T-cell (primary cell): ENCODE results near the gene CLCN7. TPM values are rescaled to one million over a fixed set of nuclear protein-coding genes. Genes with fewer than 3 reads are reported as not detected.

Experiments used
- ATAC-seq, 4 experiments: fragments of 200-7000 bp in 3 of 4; fragments of 150-1000 bp in 1 of 4; cut with Tn5 transposase; replicated peaks in 1 of 4; 1 replicate in 3 of 4; 2 replicates in 1 of 4; pipeline ENCODE4 v1.10.0; 2021; ENCODE audit warnings: moderate library complexity in 3 of 4, mild to moderate bottlenecking in 2 of 4, moderate number of reproducible peaks in 1 of 4
- CTCF ChIA-PET, 2 donors: fragments of 300-600 bp; sonication (Branson Sonifier 250); formaldehyde crosslinking; loops; one replicate each; lab custom pipeline; 2022; ENCODE audit warnings: antibody characterized with exemption in 2 of 2; lab: Charles Lee
- POLR2A ChIA-PET, 2 donors: fragments of 300-600 bp; sonication (Branson Sonifier 250); formaldehyde crosslinking; loops; one replicate each; lab custom pipeline; 2022; ENCODE audit warnings: antibody characterized with exemption in 2 of 2; lab: Charles Lee
- DNase-seq, 35 experiments: peaks; one replicate each; pipeline versions ENCODE4 v3.0.0 to v3.0.0-alpha.2; 2013 to 2023
- H3K27ac ChIP-seq: one replicate; pipeline ENCODE4 v1.5.1; 2013; ENCODE audit warnings: low read length
- H3K27me3 ChIP-seq, 2 experiments: replicated peaks in 1 of 2; 1 replicate in 1 of 2; 2 replicates in 1 of 2; pipeline versions ENCODE4 v1.6.1 to v1.7.0; 2013; ENCODE audit warnings: low read length in 1 of 2, mixed read lengths in 1 of 2; ENCODE audit not compliant: control insufficient read depth in 2 of 2, insufficient read depth in 2 of 2; ENCODE audit errors: extremely low read depth in 1 of 2
- H3K36me3 ChIP-seq, 2 donors: 1 replicate in 1 of 2; 2 replicates in 1 of 2; pipeline versions ENCODE4 v1.6.1 to v1.7.0; 2013; ENCODE audit warnings: low read length in 1 of 2; ENCODE audit not compliant: control insufficient read depth in 2 of 2, insufficient read depth in 1 of 2; ENCODE audit errors: extremely low read depth in 1 of 2
- H3K4me1 ChIP-seq, 2 experiments: 1 replicate in 1 of 2; 2 replicates in 1 of 2; pipeline versions ENCODE4 v1.6.1 to v1.7.0; 2013; ENCODE audit warnings: low read length in 2 of 2, mixed read lengths in 1 of 2; ENCODE audit not compliant: insufficient read depth in 2 of 2, control insufficient read depth in 1 of 2; ENCODE audit errors: extremely low read depth in 1 of 2
- H3K4me3 ChIP-seq, 2 donors: 1 replicate in 1 of 2; 2 replicates in 1 of 2; pipeline versions ENCODE4 v1.5.1 to v1.7.0; 2013; ENCODE audit warnings: mild to moderate bottlenecking in 2 of 2, low read length in 1 of 2, moderate library complexity in 1 of 2; ENCODE audit not compliant: control insufficient read depth in 1 of 2; ENCODE audit errors: extremely low read depth in 1 of 2
- H3K9me3 ChIP-seq: 2 replicates; pipeline ENCODE4 v1.7.0; 2013
- H3K27ac Mint-ChIP-seq, 2 donors: one replicate each; pipeline ENCODE4 v1.8.0; 2020 to 2021; ENCODE audit warnings: mild to moderate bottlenecking in 2 of 2, mixed read lengths in 2 of 2
- H3K27me3 Mint-ChIP-seq, 2 donors: one replicate each; pipeline ENCODE4 v1.8.0; 2021 to 2022; ENCODE audit warnings: mixed read lengths in 2 of 2
- H3K36me3 Mint-ChIP-seq: one replicate; pipeline ENCODE4 v1.8.0; 2021; ENCODE audit warnings: mixed read lengths
- H3K4me1 Mint-ChIP-seq, 3 donors: one replicate each; pipeline ENCODE4 v1.8.0; 2020 to 2022; ENCODE audit warnings: mixed read lengths in 3 of 3, mild to moderate bottlenecking in 1 of 3
- H3K4me3 Mint-ChIP-seq, 3 donors: one replicate each; pipeline ENCODE4 v1.8.0; 2020 to 2022; ENCODE audit warnings: mild to moderate bottlenecking in 3 of 3, mixed read lengths in 3 of 3, moderate library complexity in 3 of 3
- H3K9me3 Mint-ChIP-seq, 3 donors: one replicate each; pipeline ENCODE4 v1.8.0; 2020 to 2022; ENCODE audit warnings: mixed read lengths in 3 of 3
- WGBS: methylation state at CpG from one replicate; pipeline ENCODE4 v1.1.5; 2013; ENCODE audit warnings: missing lambda C conversion rate; ENCODE audit not compliant: insufficient coverage; 5-methylcytosine and 5-hydroxymethylcytosine counted together
- total RNA-seq, 35 experiments: library from RNA in 6 of 35; stranded (reverse) in 6 of 35; fragments of 120-200 nt in 1 of 35; gene quantifications; one replicate each; pipeline versions ENCODE4 v1.2.1 to v1.2.4 and lab custom pipeline; 2013 to 2026

Gene CLCN7
- total RNA-seq, 5 donors from 2014 or later (not counting 1 experiment from before 2014, with no cell fraction given) = 77.1 to 141 (median 114) TPM

GRCh38 chr16:1401758-1402154 lies 73.1 kb downstream of the CLCN7 start:
- Mint-ChIP-seq H3K27ac (no peak overlapping the region), H3K36me3 (peaks cover 19% of the 10 kb centered on the region), H3K4me1 (peaks cover 7 to 27% (median 9%) of the 10 kb centered on the region in 3 donors), H3K27me3 (no peaks in the 10 kb centered on the region), H3K9me3 (no peaks in the 10 kb centered on the region), H3K4me3 (no peak overlapping the region)
- no peaks in the 10 kb centered on the region for H3K27me3 ChIP-seq
- H3K4me3 ChIP-seq = no peak overlapping the region
- H3K4me1 ChIP-seq = peaks cover 0 to 2% of the 10 kb centered on the region in 2 experiments
- no peaks in the 10 kb centered on the region for H3K9me3 ChIP-seq
- ATAC-seq = no peak
- peaks cover 28 to 68% of the 10 kb centered on the region in 2 donors for H3K36me3 ChIP-seq
- no peak for DNase-seq
- 96% methylated on average over 8 of the region's 13 CpGs for WGBS
- ChIA-PET POLR2A (interaction anchor here in 1 of 2 donors (0.6 kb wide), 1 partner anchor 176 kb away, joined by 3 read pairs; no protein-coding TSS in a partner anchor), CTCF (no interaction called here)
- no peak overlapping the region for H3K27ac ChIP-seq

- ChIA-PET POLR2A (interaction anchor here in 1 of 2 donors (0.6 kb wide), 1 partner anchor 177 kb away, joined by 3 read pairs; no protein-coding TSS in a partner anchor), CTCF (no interaction called here)
- WGBS = 95% methylated on average over 26 of the region's 29 CpGs
- H3K9me3 ChIP-seq = no peaks in the 10 kb centered on the region
- Mint-ChIP-seq H3K36me3 (peaks cover 19% of the 10 kb centered on the region), H3K4me1 (peaks cover 6 to 26% (median 8%) of the 10 kb centered on the region in 3 donors), H3K4me3 (no peak overlapping the region), H3K27me3 (no peaks in the 10 kb centered on the region), H3K27ac (no peak overlapping the region), H3K9me3 (no peaks in the 10 kb centered on the region)
- no peak overlapping the region for H3K4me3 ChIP-seq
- no peak for DNase-seq
- no peaks in the 10 kb centered on the region for H3K27me3 ChIP-seq
- H3K27ac ChIP-seq = no peak overlapping the region
- no peak for ATAC-seq
- peaks cover 0 to 2% of the 10 kb centered on the region in 2 experiments for H3K4me1 ChIP-seq
- peaks cover 32 to 64% of the 10 kb centered on the region in 2 donors for H3K36me3 ChIP-seq
These were observed 73.6 kb downstream of the CLCN7 start for GRCh38 chr16:1401061-1401757.

DNA sequence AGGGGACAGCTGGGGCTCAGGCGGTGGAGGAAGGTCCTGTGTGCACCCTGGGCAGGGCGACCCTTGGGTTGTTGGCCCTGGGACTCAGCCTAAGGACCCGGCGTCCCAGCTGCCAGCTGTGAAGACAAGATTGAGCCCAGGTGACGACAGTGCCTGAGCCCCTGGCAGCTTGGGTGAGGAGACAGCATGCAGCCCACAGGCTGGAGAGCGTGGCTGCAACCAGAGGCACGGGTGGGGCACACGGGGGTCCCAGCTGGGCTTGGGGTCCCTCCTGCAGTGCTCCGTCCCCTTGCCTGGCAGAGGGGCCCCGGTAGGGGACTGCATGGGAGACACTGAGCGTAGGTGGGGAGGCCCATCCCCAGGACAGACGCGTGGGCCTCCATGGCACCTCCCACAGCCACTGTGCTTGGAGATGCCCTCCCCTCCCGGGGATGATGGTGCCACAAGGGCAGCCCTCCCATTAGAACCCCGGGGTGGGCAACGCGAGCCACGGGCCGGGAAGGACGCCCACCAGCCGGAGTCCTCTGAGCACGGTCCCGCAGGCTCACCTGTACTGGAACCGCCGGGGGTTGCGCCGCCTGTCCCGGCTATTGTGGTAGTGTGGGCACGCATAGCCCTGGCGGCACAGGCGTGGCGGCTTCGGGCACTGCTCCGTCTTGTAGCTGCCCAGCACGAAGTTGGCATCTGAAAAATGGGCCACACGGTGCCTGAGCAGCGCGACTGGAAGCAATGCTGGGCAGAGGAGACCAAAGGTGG lies 75.8 kb downstream of the CLCN7 start:
- Mint-ChIP-seq H3K27me3 (no peaks in the 10 kb centered on the region), H3K4me1 (peaks cover 2 to 16% (median 3%) of the 10 kb centered on the region in 3 donors), H3K36me3 (peaks cover 19% of the 10 kb centered on the region), H3K27ac (no peak overlapping the region), H3K4me3 (no peak overlapping the region), H3K9me3 (no peaks in the 10 kb centered on the region)
- Histone ChIP-seq H3K9me3 (no peaks in the 10 kb centered on the region), H3K36me3 (peaks cover 41 to 66% of the 10 kb centered on the region in 2 donors), H3K4me3 (no peak overlapping the region), H3K27ac (no peak overlapping the region), H3K27me3 (no peaks in the 10 kb centered on the region), H3K4me1 (no peaks in the 10 kb centered on the region)
- ATAC-seq = no peak
- WGBS = 95% methylated on average over 38 of the region's 38 CpGs
- ChIA-PET CTCF (no interaction called here), POLR2A (no interaction called here)
- no peak for DNase-seq

GRCh38 chr16:1398351-1398750 lies 76.5 kb downstream of the CLCN7 start:
- H3K36me3 ChIP-seq = peaks cover 44 to 66% of the 10 kb centered on the region in 2 donors
- H3K27ac ChIP-seq = no peak overlapping the region
- no peak overlapping the region for H3K4me3 ChIP-seq
- ChIA-PET CTCF (no interaction called here), POLR2A (no interaction called here)
- H3K36me3 Mint-ChIP-seq = peaks cover 17% of the 10 kb centered on the region
- no peak overlapping the region for H3K27ac Mint-ChIP-seq
- H3K4me1 Mint-ChIP-seq = peaks cover 1 to 15% (median 1%) of the 10 kb centered on the region in 3 donors
- H3K9me3 Mint-ChIP-seq = no peaks in the 10 kb centered on the region
- WGBS = over 99% methylated on average over 9 of the region's 9 CpGs
- ATAC-seq (no peak), DNase-seq (no peak)
- H3K9me3 ChIP-seq = no peaks in the 10 kb centered on the region
- H3K27me3 Mint-ChIP-seq = no peaks in the 10 kb centered on the region
- H3K4me3 Mint-ChIP-seq = no peak overlapping the region
- no peaks in the 10 kb centered on the region for H3K4me1 ChIP-seq
- no peaks in the 10 kb centered on the region for H3K27me3 ChIP-seq

- H3K27ac Mint-ChIP-seq = no peak overlapping the region
- 92% methylated on average over 15 of the region's 21 CpGs for WGBS
- H3K9me3 ChIP-seq = no peaks in the 10 kb centered on the region
- H3K27me3 Mint-ChIP-seq = no peaks in the 10 kb centered on the region
- ChIA-PET CTCF (no interaction called here), POLR2A (no interaction called here)
- H3K27ac ChIP-seq = no peak overlapping the region
- no peak overlapping the region for H3K4me3 ChIP-seq
- H3K4me3 Mint-ChIP-seq = no peak overlapping the region
- H3K27me3 ChIP-seq = no peaks in the 10 kb centered on the region
- no peaks in the 10 kb centered on the region for H3K4me1 ChIP-seq
- DNase-seq (no peak), ATAC-seq (no peak)
- peaks cover 17% of the 10 kb centered on the region for H3K36me3 Mint-ChIP-seq
- H3K4me1 Mint-ChIP-seq = peaks cover 0 to 15% (median 0%) of the 10 kb centered on the region in 3 donors
- H3K9me3 Mint-ChIP-seq = no peaks in the 10 kb centered on the region
- H3K36me3 ChIP-seq = peaks cover 43 to 66% of the 10 kb centered on the region in 2 donors
These were observed 77.0 kb downstream of the CLCN7 start for GRCh38 chr16:1397779-1398178.

- Histone ChIP-seq H3K36me3 (peaks cover 44 to 64% of the 10 kb centered on the region in 2 donors), H3K27me3 (no peaks in the 10 kb centered on the region), H3K9me3 (no peaks in the 10 kb centered on the region), H3K4me3 (no peak overlapping the region), H3K4me1 (peaks cover 0 to under 1% of the 10 kb centered on the region in 2 experiments), H3K27ac (no peak overlapping the region)
- ATAC-seq = no peak
- no peak overlapping the region for H3K4me3 Mint-ChIP-seq
- peaks cover 0 to 4% (median 0%) of the 10 kb centered on the region in 3 donors for H3K4me1 Mint-ChIP-seq
- H3K27me3 Mint-ChIP-seq = no peaks in the 10 kb centered on the region
- H3K36me3 Mint-ChIP-seq = peaks cover 25% of the 10 kb centered on the region
- POLR2A ChIA-PET = no interaction called here
- no peak for DNase-seq
- H3K27ac Mint-ChIP-seq = no peak overlapping the region
- H3K9me3 Mint-ChIP-seq = no peaks in the 10 kb centered on the region
- CTCF ChIA-PET = no interaction called here
- WGBS = 96% methylated on average over 21 of the region's 22 CpGs
These were observed 79.3 kb downstream of the CLCN7 start for GRCh38 chr16:1395444-1396031.
